ENCODE measurements around the gene IFI6. TPM values are rescaled to one million over a fixed set of nuclear protein-coding genes. Genes with fewer than 3 reads are reported as not detected.

Gene IFI6
- polyA plus RNA-seq, 1 experiment, result 26.8 TPM

DNA sequence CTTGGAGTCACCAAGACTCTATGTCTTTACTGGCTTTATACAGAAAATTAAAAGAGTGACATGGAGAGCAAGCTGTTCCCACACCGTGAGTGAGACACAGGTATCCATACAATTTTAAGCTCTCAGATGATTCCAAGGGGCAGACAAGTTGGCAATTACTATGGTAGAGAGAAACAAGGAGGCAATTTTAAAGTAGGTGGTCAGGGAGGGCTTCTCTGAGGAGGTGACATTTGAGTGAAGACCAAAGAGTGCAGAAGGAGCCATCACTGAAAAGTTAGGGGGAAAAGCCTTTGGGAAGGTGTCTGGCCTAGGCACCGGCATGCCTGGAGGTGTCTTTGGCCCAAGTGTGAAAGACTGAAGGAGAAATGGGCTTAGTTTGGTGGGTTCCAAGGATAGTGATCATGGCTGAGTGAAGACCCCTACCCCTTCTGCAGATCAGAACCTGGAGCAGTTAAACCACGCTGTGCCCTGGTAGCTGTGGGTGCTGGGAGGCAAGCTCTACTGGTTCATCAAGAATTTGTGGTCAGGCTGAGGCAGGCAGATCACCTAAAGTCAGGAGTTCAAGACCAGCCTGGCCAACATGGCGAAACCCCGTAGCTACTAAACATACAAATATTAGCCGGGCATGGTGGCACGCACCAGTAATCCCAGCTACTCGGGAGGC lies 10.4 kb downstream of the IFI6 start:
- POLR2A ChIA-PET, result no interaction called here
- CTCF ChIA-PET, result interaction anchor here (0.6 to 3.8 kb wide), 8 partner anchors 17 to 424 kb away, joined by 3 to 113 read pairs (median 4); partner anchors contain the start of gene FAM76A
- Histone ChIP-seq H3K9me3 (ENCODE audit: control insufficient read depth, insufficient read depth, low read length) (no peaks in the 10 kb centered on the region), H3K4me3 (ENCODE audit: low read depth, low read length) (no peak overlapping the region), H3K27ac (ENCODE audit: low read depth, low read length) (no peak overlapping the region), H3K27me3 (ENCODE audit: control insufficient read depth, insufficient read depth, low read length) (no peaks in the 10 kb centered on the region)
- DNase-seq (ENCODE audit: low read depth, low spot score), result no peak
- TF ChIP-seq, protein P1, sequence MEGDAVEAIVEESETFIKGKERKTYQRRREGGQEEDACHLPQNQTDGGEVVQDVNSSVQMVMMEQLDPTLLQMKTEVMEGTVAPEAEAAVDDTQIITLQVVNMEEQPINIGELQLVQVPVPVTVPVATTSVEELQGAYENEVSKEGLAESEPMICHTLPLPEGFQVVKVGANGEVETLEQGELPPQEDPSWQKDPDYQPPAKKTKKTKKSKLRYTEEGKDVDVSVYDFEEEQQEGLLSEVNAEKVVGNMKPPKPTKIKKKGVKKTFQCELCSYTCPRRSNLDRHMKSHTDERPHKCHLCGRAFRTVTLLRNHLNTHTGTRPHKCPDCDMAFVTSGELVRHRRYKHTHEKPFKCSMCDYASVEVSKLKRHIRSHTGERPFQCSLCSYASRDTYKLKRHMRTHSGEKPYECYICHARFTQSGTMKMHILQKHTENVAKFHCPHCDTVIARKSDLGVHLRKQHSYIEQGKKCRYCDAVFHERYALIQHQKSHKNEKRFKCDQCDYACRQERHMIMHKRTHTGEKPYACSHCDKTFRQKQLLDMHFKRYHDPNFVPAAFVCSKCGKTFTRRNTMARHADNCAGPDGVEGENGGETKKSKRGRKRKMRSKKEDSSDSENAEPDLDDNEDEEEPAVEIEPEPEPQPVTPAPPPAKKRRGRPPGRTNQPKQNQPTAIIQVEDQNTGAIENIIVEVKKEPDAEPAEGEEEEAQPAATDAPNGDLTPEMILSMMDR (IDR thresholded peaks at IDR 0.05; ENCODE audit: low read depth, low read length), result no peak

DNA sequence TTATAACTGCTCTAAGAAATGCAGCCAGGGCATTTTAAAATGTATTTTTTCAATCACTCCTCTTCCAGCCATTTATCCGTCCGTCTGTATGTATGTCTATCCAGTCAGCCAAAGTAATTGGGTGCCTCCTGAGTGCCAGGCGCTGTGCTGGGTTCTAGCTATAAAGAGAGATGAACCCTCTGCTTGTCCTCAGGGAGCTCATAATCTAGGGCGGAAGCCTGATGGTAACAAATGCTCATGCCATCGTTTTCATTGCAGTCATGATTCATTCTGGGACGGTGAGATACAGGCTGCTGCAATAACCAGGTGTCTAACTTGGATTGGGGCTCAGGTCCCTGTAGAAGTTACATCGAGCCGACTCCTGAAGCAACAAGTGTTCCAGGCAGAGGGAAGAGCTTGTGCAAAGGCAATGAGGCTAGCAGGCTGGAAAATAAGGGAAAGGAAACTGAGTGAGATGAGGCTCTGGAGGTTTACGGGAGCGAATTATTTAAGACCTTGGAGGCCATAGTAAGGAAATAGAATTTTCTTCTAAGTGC lies 11.6 kb downstream of the IFI6 start:
- POLR2A ChIA-PET, result no interaction called here
- no peak for DNase-seq (ENCODE audit: low read depth, low spot score)
- Histone ChIP-seq H3K9me3 (ENCODE audit: control insufficient read depth, insufficient read depth, low read length) (no peaks in the 10 kb centered on the region), H3K27me3 (ENCODE audit: control insufficient read depth, insufficient read depth, low read length) (no peaks in the 10 kb centered on the region), H3K27ac (ENCODE audit: low read depth, low read length) (no peak overlapping the region), H3K4me3 (ENCODE audit: low read depth, low read length) (peak overlapping the region; percentile 53)
- TF ChIP-seq, protein P1 (IDR thresholded peaks at IDR 0.05; ENCODE audit: low read depth, low read length), result no peak
- CTCF ChIA-PET, result interaction anchor here (0.5 to 3.8 kb wide), 7 partner anchors 9 to 375 kb away, joined by 4 to 113 read pairs (median 7); no protein-coding TSS in a partner anchor

DNA sequence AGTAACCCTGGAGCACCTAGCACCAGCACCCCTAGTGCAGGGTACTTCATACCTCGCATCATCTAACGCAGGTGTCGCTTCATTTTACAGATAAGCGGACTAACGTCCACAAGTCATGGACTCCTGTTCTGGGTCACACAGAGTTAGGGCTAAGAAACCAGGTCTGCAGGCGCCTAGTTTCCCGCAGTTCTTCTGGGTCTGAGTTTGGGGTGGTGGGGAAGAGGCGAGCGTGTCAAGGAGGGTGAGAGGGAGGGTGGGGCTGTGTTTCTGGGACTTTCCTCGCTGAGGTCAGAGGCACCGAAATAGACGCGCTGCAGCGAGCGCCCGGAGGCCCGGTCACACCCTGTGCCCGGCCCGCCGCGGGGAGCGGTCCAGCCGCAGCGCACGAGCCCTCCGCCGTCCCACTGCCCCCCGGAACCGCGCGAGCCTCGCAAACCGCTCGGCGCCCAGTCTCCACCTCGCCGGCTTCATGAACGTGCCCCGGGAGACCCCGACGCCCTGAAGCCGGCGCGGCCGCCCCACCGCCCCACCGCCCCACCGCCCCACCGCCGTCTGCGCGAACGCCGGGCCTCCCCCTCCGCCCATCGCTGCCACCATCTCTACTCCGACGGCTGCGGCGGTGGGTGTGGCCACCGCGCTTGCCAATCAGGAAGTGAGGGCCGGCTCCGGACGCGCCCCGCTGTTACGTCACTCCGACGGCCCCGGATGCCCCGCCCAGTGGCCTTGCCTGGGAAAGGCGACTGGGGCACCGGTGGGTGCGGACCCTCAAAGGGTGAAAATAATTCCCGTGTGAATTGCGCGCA lies 12.3 kb downstream of the IFI6 start:
- DNase-seq (ENCODE audit: low read depth, low spot score), result no peak
- CTCF ChIA-PET, result interaction anchor here (0.5 to 3.8 kb wide), 6 partner anchors 9 to 375 kb away, joined by 6 to 113 read pairs (median 8); no protein-coding TSS in a partner anchor
- Histone ChIP-seq H3K27ac (ENCODE audit: low read depth, low read length) (no peak overlapping the region), H3K4me3 (ENCODE audit: low read depth, low read length) (peak overlapping the region; percentile 53), H3K27me3 (ENCODE audit: control insufficient read depth, insufficient read depth, low read length) (no peaks in the 10 kb centered on the region), H3K9me3 (ENCODE audit: control insufficient read depth, insufficient read depth, low read length) (no peaks in the 10 kb centered on the region)
- TF ChIP-seq, protein P1 (IDR thresholded peaks at IDR 0.05; ENCODE audit: low read depth, low read length), result no peak
- POLR2A ChIA-PET, result no interaction called here

DNA sequence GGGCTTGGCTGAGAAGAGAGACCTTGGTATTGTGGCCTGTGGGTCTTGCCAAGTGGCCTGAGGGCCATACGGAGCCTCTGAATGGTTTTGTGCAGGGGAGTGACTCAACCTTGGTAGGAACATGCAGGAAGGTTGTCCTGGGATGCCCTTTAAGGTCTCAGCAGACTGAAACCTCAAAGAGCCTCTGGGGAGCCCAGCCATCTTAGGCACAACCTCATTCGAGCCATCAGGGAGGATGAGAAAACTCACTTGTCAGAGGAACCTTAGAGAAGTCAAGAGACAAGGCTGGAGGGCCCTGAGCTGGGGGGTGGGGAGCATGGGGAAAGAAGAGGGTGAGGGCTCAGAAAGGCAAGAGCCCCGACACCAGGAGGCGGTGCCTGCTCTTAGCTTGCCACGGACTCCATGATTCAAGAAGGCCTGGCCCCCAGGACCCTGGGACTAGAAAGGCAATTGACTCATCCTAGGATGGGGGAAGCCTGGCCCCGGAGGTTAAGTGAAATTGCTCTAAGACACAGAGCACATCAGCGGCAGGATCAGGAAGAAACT lies 13.0 kb downstream of the IFI6 start:
- CTCF ChIA-PET, result no interaction called here
- no peak overlapping the region for H3K4me3 ChIP-seq (ENCODE audit: low read depth, low read length)
- POLR2A ChIA-PET, result interaction anchor here (0.9 kb wide), 1 partner anchor 13 kb away, joined by 4 read pairs; the partner anchor contains the start of gene IFI6

More for the DNA sequence above, 13.0 kb downstream of the IFI6 start:
- TF ChIP-seq, protein P1 (IDR thresholded peaks at IDR 0.05; ENCODE audit: low read depth, low read length), result no peak
- DNase-seq (ENCODE audit: low read depth, low spot score), result no peak
- Histone ChIP-seq H3K27ac (ENCODE audit: low read depth, low read length) (no peak overlapping the region), H3K27me3 (ENCODE audit: control insufficient read depth, insufficient read depth, low read length) (no peaks in the 10 kb centered on the region), H3K9me3 (ENCODE audit: control insufficient read depth, insufficient read depth, low read length) (no peaks in the 10 kb centered on the region)
